Peyer's patch (tissue), 4 donors: ENCODE measurements around the gene PVALEF. TPM values are rescaled to one million over a fixed set of nuclear protein-coding genes. Genes with fewer than 3 reads are reported as not detected.

Experiments used
- DNase-seq, 3 donors: peaks; one replicate each; pipeline ENCODE4 v3.0.0-alpha.2; 2017 to 2019
- H3K27ac ChIP-seq, 4 donors: fragments of 200-600 bp; sonication (generic); one replicate each; pipeline ENCODE4 v1.5.1; 2016 to 2019
- H3K27me3 ChIP-seq, 2 donors: fragments of 200-600 bp; sonication (generic); one replicate each; pipeline ENCODE4 v1.5.1; 2019
- H3K36me3 ChIP-seq, 3 donors: fragments of 200-600 bp; sonication (generic); one replicate each; pipeline ENCODE4 v1.5.1; 2016 to 2019
- H3K4me1 ChIP-seq, 4 donors: fragments of 200-600 bp; sonication (generic); one replicate each; pipeline ENCODE4 v1.5.1; 2016 to 2019
- H3K4me3 ChIP-seq, 4 donors: fragments of 200-600 bp; sonication (generic); 1 replicate in 3 of 4; 2 replicates in 1 of 4; pipeline ENCODE4 v1.5.1; 2016 to 2019; ENCODE audit warnings: mild to moderate bottlenecking in 1 of 4
- H3K9me3 ChIP-seq, 4 donors: fragments of 200-600 bp; sonication (generic); one replicate each; pipeline ENCODE4 v1.5.1; 2016 to 2019; ENCODE audit warnings: mild to moderate bottlenecking in 1 of 4
- CTCF ChIP-seq, 6 experiments: fragments of 450-650 bp in 4 of 6; fragments of 200-600 bp in 2 of 6; sonication (generic) in 1 of 6; IDR thresholded peaks; one replicate each; pipeline ENCODE4 v1.5.1; 2017 to 2019; ENCODE audit warnings: antibody characterized with exemption in 6 of 6, mild to moderate bottlenecking in 3 of 6, moderate library complexity in 1 of 6
- POLR2A ChIP-seq, 2 donors: fragments of 450-650 bp; IDR thresholded peaks; one replicate each; pipeline ENCODE4 v1.5.1; 2017; ENCODE audit warnings: antibody characterized with exemption in 2 of 2, mild to moderate bottlenecking in 2 of 2, moderate library complexity in 2 of 2
- total RNA-seq, 4 donors: library from RNA; depleted of rRNA; stranded (reverse); fragments of >200 nt; gene quantifications; one replicate each; pipeline ENCODE4 v1.1.0, GENCODE V29; 2016

The PVALEF gene
- total RNA-seq, 4 donors from 2014 or later: not detected

GRCh38 chr17:81204578-81204977 lies 39.3 kb downstream of the PVALEF start:
- DNase-seq: no peak
- Histone ChIP-seq H3K27me3 (no peaks in the 10 kb centered on the region), H3K36me3 (no peaks in the 10 kb centered on the region), H3K9me3 (no peaks in the 10 kb centered on the region), H3K4me3 (no peak overlapping the region), H3K27ac (no peak overlapping the region), H3K4me1 (no peaks in the 10 kb centered on the region)
- no peak for TF ChIP-seq POLR2A (IDR thresholded peaks at IDR 0.05)
- no peak for TF ChIP-seq CTCF (IDR thresholded peaks at IDR 0.05)

- Histone ChIP-seq H3K27ac (no peak overlapping the region), H3K4me1 (no peaks in the 10 kb centered on the region), H3K27me3 (no peaks in the 10 kb centered on the region), H3K36me3 (no peaks in the 10 kb centered on the region), H3K9me3 (no peaks in the 10 kb centered on the region), H3K4me3 (no peak overlapping the region)
- DNase-seq: no peak
- no peak for TF ChIP-seq POLR2A (IDR thresholded peaks at IDR 0.05)
- no peak for TF ChIP-seq CTCF (IDR thresholded peaks at IDR 0.05)
Observed at GRCh38 chr17:81206166-81206565, 40.9 kb downstream of the PVALEF start.

- no peak overlapping the region for H3K27ac ChIP-seq
- H3K4me1 ChIP-seq: no peaks in the 10 kb centered on the region
- no peak overlapping the region for H3K4me3 ChIP-seq
- no peak for DNase-seq
- H3K36me3 ChIP-seq: no peaks in the 10 kb centered on the region
- no peaks in the 10 kb centered on the region for H3K9me3 ChIP-seq
- TF ChIP-seq POLR2A (IDR thresholded peaks at IDR 0.05) (no peak), CTCF (IDR thresholded peaks at IDR 0.05) (no peak)
- H3K27me3 ChIP-seq: no peaks in the 10 kb centered on the region
Observed at GRCh38 chr17:81206657-81207056, 41.4 kb downstream of the PVALEF start.

- Histone ChIP-seq H3K27ac (no peak overlapping the region), H3K36me3 (no peaks in the 10 kb centered on the region), H3K4me1 (no peaks in the 10 kb centered on the region), H3K27me3 (no peaks in the 10 kb centered on the region), H3K4me3 (no peak overlapping the region), H3K9me3 (no peaks in the 10 kb centered on the region)
- DNase-seq: no peak
- TF ChIP-seq POLR2A (IDR thresholded peaks at IDR 0.05): no peak
- TF ChIP-seq CTCF (IDR thresholded peaks at IDR 0.05): no peak
Observed at GRCh38 chr17:81207610-81208581, 42.6 kb downstream of the PVALEF start.

GRCh38 chr17:81208651-81209050 lies 43.3 kb downstream of the PVALEF start:
- DNase-seq: no peak
- no peak overlapping the region for H3K27ac ChIP-seq
- H3K27me3 ChIP-seq: no peaks in the 10 kb centered on the region
- no peaks in the 10 kb centered on the region for H3K9me3 ChIP-seq
- no peak overlapping the region for H3K4me3 ChIP-seq
- H3K36me3 ChIP-seq: no peaks in the 10 kb centered on the region
- TF ChIP-seq POLR2A (IDR thresholded peaks at IDR 0.05) (no peak), CTCF (IDR thresholded peaks at IDR 0.05) (no peak)
- H3K4me1 ChIP-seq: no peaks in the 10 kb centered on the region
